Activated CD8-positive, alpha-beta T cell treated with anti-CD3 and anti-CD28 coated beads, Interleukin-2, amount 10 ng/mL, durations not matched to agents 7 days and 5 days (primary cell): ENCODE measurements around the gene ASTN1. TPM values are rescaled to one million over a fixed set of nuclear protein-coding genes. Genes with fewer than 3 reads are reported as not detected.
A peak's percentile ranks its signal among the peaks of the same experiment; 100 is the strongest.

Experiments
- ATAC-seq: fragments of 150-1000 bp; cut with Tn5 transposase; one replicate; pipeline ENCODE4 v1.10.0; 2021; ENCODE audit warnings: moderate library complexity
- CTCF ChIA-PET: fragments of 350-600 bp; sonication (Branson Sonifier 250); formaldehyde crosslinking; loops from one replicate; lab custom pipeline; 2021; ENCODE audit warnings: antibody characterized with exemption; lab: Charles Lee
- POLR2A ChIA-PET: fragments of 350-600 bp; sonication (Branson Sonifier 250); formaldehyde crosslinking; loops from one replicate; lab custom pipeline; 2021; ENCODE audit warnings: antibody characterized with exemption; lab: Charles Lee
- DNase-seq: peaks from one replicate; pipeline ENCODE4 v3.0.0-alpha.2; 2020
- H3K27ac Mint-ChIP-seq: one replicate; pipeline ENCODE4 v1.8.0; 2021; ENCODE audit warnings: mild to moderate bottlenecking, mixed read lengths
- H3K27me3 Mint-ChIP-seq: one replicate; pipeline ENCODE4 v1.8.0; 2021; ENCODE audit warnings: low read depth, mixed read lengths
- H3K36me3 Mint-ChIP-seq: one replicate; pipeline ENCODE4 v1.8.0; 2021; ENCODE audit warnings: low read depth, mixed read lengths
- H3K4me1 Mint-ChIP-seq: one replicate; pipeline ENCODE4 v1.8.0; 2021; ENCODE audit warnings: low read depth, mixed read lengths
- H3K4me3 Mint-ChIP-seq: one replicate; pipeline ENCODE4 v1.8.0; 2021; ENCODE audit warnings: mild to moderate bottlenecking, mixed read lengths
- H3K9me3 Mint-ChIP-seq: one replicate; pipeline ENCODE4 v1.8.0; 2022; ENCODE audit warnings: mixed read lengths; ENCODE audit not compliant: insufficient read depth
- total RNA-seq, 2 experiments: library from RNA; stranded (reverse); gene quantifications; one replicate each; pipeline ENCODE4 v1.2.3, GENCODE V29; 2021

Gene ASTN1
- total RNA-seq, 2 experiments from 2014 or later = not detected

- Mint-ChIP-seq H3K9me3 (no peaks in the 10 kb centered on the region), H3K27ac (no peak overlapping the region), H3K27me3 (peaks cover 11% of the 10 kb centered on the region), H3K36me3 (no peaks in the 10 kb centered on the region), H3K4me1 (peaks cover 7% of the 10 kb centered on the region), H3K4me3 (peak overlapping the region; percentile 41)
- POLR2A ChIA-PET = no interaction called here
- ATAC-seq (peak; percentile 61), DNase-seq (peak; percentile 54)
- CTCF ChIA-PET = interaction anchor here (0.7 to 1.8 kb wide), 4 partner anchors 10 to 283 kb away, joined by 3 to 10 read pairs (median 4); no protein-coding TSS in a partner anchor
These were observed 17.2 kb upstream of the ASTN1 start for GRCh38 chr1:177181631-177182291.

- H3K36me3 Mint-ChIP-seq = no peaks in the 10 kb centered on the region
- no peak overlapping the region for H3K27ac Mint-ChIP-seq
- no peaks in the 10 kb centered on the region for H3K9me3 Mint-ChIP-seq
- H3K27me3 Mint-ChIP-seq = peaks cover 11% of the 10 kb centered on the region
- POLR2A ChIA-PET = no interaction called here
- no peak for ATAC-seq
- CTCF ChIA-PET = interaction anchor here (1.0 to 1.8 kb wide), 3 partner anchors 9 to 283 kb away, joined by 4 to 10 read pairs (median 5); no protein-coding TSS in a partner anchor
- peak overlapping the region; percentile 41 for H3K4me3 Mint-ChIP-seq
- DNase-seq = no peak
- H3K4me1 Mint-ChIP-seq = peaks cover 7% of the 10 kb centered on the region
These were observed 16.7 kb upstream of the ASTN1 start for GRCh38 chr1:177181280-177181630.

- DNase-seq (no peak), ATAC-seq (no peak)
- no peaks in the 10 kb centered on the region for H3K4me1 Mint-ChIP-seq
- no peaks in the 10 kb centered on the region for H3K36me3 Mint-ChIP-seq
- no peak overlapping the region for H3K27ac Mint-ChIP-seq
- peaks cover 6% of the 10 kb centered on the region for H3K27me3 Mint-ChIP-seq
- POLR2A ChIA-PET = no interaction called here
- H3K4me3 Mint-ChIP-seq = no peak overlapping the region
- H3K9me3 Mint-ChIP-seq = no peaks in the 10 kb centered on the region
- CTCF ChIA-PET = no interaction called here
These were observed 10.6 kb upstream of the ASTN1 start for GRCh38 chr1:177174921-177175634.

- ChIA-PET POLR2A (no interaction called here), CTCF (no interaction called here)
- H3K36me3 Mint-ChIP-seq = no peaks in the 10 kb centered on the region
- H3K27ac Mint-ChIP-seq = no peak overlapping the region
- DNase-seq = no peak
- no peak for ATAC-seq
- no peaks in the 10 kb centered on the region for H3K9me3 Mint-ChIP-seq
- no peak overlapping the region for H3K4me3 Mint-ChIP-seq
- no peaks in the 10 kb centered on the region for H3K4me1 Mint-ChIP-seq
- peaks cover 6% of the 10 kb centered on the region for H3K27me3 Mint-ChIP-seq
These were observed 9.5 kb upstream of the ASTN1 start for GRCh38 chr1:177173976-177174375.

DNA sequence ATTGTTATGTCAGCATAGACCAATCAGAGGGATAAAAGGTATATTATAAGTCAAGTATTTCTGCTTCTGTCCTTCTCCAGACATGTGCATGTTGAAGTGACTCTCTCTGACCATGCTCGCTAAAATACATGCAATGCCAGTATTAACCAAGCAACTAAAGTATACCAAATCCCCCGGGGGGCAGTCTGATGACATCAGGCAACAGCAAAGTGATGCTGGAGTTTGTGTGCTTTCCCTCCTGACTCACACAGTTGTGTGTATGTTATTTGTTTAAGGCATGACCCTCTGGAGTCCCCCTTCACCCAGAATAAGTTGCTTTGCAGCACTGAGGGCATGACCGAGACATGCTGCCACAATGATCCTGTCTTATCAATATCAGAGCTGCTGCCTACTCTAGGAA is 8.4 kb upstream of the ASTN1 start:
- CTCF ChIA-PET = interaction anchor here (1.3 kb wide), 1 partner anchor 9 kb away, joined by 5 read pairs; no protein-coding TSS in a partner anchor
- Mint-ChIP-seq H3K27ac (no peak overlapping the region), H3K36me3 (no peaks in the 10 kb centered on the region), H3K27me3 (peaks cover 6% of the 10 kb centered on the region), H3K4me1 (no peaks in the 10 kb centered on the region), H3K4me3 (no peak overlapping the region), H3K9me3 (no peaks in the 10 kb centered on the region)
- no peak for DNase-seq
- POLR2A ChIA-PET = no interaction called here
- no peak for ATAC-seq

GRCh38 chr1:177172272-177172671 is 7.8 kb upstream of the ASTN1 start:
- peaks cover 6% of the 10 kb centered on the region for H3K27me3 Mint-ChIP-seq
- ATAC-seq = no peak
- CTCF ChIA-PET = interaction anchor here (1.3 kb wide), 1 partner anchor 10 kb away, joined by 5 read pairs; no protein-coding TSS in a partner anchor

GRCh38 chr1:177171536-177172123 is 7.1 kb upstream of the ASTN1 start:
- CTCF ChIA-PET = interaction anchor here (1.3 kb wide), 1 partner anchor 10 kb away, joined by 5 read pairs; no protein-coding TSS in a partner anchor
- no peak overlapping the region for H3K27ac Mint-ChIP-seq
- H3K9me3 Mint-ChIP-seq = no peaks in the 10 kb centered on the region
- no peak for ATAC-seq
- no peaks in the 10 kb centered on the region for H3K4me1 Mint-ChIP-seq
- peaks cover 6% of the 10 kb centered on the region for H3K27me3 Mint-ChIP-seq
- no peaks in the 10 kb centered on the region for H3K36me3 Mint-ChIP-seq
- H3K4me3 Mint-ChIP-seq = no peak overlapping the region
- DNase-seq = no peak
- POLR2A ChIA-PET = interaction anchor here (0.7 kb wide), 1 partner anchor 1260 kb away, joined by 3 read pairs; no protein-coding TSS in a partner anchor

More at GRCh38 chr1:177172272-177172671, 7.8 kb upstream of the ASTN1 start:
- Mint-ChIP-seq H3K9me3 (no peaks in the 10 kb centered on the region), H3K4me3 (no peak overlapping the region), H3K4me1 (no peaks in the 10 kb centered on the region), H3K36me3 (no peaks in the 10 kb centered on the region), H3K27ac (no peak overlapping the region)
- POLR2A ChIA-PET = interaction anchor here (0.7 kb wide), 1 partner anchor 1261 kb away, joined by 3 read pairs; no protein-coding TSS in a partner anchor
- DNase-seq = no peak

DNA sequence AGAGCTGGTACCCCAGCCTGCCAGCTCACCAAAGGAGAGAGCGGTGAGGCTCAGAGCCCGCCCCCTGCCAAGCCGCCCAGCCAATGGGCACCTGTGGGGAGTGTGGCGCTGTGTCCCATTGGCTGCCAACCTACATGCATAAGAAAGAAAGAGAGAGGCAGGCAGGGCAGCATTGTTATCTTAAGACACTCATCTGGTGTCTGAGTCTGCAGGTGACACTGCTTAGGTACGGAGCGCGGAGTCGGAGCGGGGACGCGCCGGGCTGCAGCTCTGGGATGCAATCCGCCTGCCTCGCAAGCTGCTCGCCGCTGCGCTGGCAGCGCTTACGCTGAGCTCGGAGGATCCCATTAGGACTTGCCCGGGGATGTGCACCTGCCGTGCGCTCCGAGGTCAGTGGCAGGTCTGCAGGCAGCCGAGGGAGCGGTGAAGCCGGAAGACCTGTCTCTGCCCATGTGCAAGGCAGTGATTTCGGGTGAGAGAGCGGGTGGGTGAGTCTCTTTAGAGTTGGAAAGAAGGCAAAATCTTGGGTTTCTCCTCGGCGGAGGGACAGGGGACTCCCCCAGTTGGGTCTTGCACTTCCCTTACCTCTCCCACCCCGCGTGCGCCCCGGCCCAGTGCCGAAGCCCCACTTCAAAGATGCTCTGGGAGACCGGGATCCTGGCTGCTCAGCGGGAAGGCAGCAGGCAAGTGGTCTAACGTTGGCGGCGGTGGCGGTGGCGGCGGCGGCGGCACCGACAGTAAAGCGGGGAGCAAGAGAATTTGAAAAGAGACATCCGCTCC is 6.4 kb upstream of the ASTN1 start, which contains the start of gene BRINP2:
BRINP2 (plus strand) TSS at position 203 of the 780 bp plus-strand sequence. CDS start 58,919 bp downstream, outside the sequence.
- H3K27ac Mint-ChIP-seq = no peak within 1 kb of the TSS

GRCh38 chr1:177165069-177165439 is 542 bp upstream of the ASTN1 start:
- Mint-ChIP-seq H3K27ac (no peak overlapping the region), H3K36me3 (no peaks in the 10 kb centered on the region), H3K4me3 (no peak overlapping the region), H3K27me3 (peaks cover 19% of the 10 kb centered on the region), H3K4me1 (peaks cover 1% of the 10 kb centered on the region), H3K9me3 (no peaks in the 10 kb centered on the region)
- ChIA-PET POLR2A (no interaction called here), CTCF (no interaction called here)
- ATAC-seq = no peak
- DNase-seq = no peak

More for the DNA sequence above, 6.4 kb upstream of the ASTN1 start, which contains the start of gene BRINP2:
- ATAC-seq = no peak
- POLR2A ChIA-PET = no interaction called here
- H3K9me3 Mint-ChIP-seq = no peaks in the 10 kb centered on the region
- no peaks in the 10 kb centered on the region for H3K4me1 Mint-ChIP-seq
- H3K27me3 Mint-ChIP-seq = peaks cover 6% of the 10 kb centered on the region
- DNase-seq = no peak
- H3K4me3 Mint-ChIP-seq = no peak within 1 kb of the TSS
- no peaks in the 10 kb centered on the region for H3K36me3 Mint-ChIP-seq
- CTCF ChIA-PET = no interaction called here

DNA sequence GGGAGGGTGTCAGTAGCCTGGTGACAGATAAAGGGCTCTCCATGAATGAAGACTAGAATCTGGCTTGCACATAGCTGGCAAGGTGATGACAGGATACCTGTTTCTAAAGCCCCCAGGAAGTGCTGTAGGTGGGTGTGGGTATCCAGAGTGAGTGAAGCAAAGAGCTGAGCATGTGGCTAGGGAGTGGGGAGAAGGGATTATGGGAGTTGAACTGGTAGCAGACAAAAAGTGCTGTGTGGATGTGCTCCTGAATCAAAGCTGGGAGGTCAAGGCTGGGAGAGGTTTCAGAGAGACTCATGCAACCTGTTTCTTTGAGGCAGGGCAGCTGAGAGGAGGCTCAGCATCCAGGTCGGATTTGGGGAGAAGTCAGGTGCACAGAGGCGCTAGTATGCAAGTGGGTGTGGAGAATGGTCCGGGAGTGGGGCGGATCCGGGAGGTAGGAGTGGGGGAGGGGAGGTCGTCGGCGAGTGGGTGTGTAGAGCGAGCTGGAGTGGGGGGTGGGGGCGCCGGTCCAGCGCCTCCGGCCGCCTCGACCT is 600 bp downstream of the ASTN1 start:
- DNase-seq = no peak
- Mint-ChIP-seq H3K4me3 (no peak overlapping the region), H3K36me3 (no peaks in the 10 kb centered on the region), H3K9me3 (no peaks in the 10 kb centered on the region), H3K27ac (no peak overlapping the region), H3K4me1 (peaks cover 1% of the 10 kb centered on the region), H3K27me3 (peaks cover 19% of the 10 kb centered on the region)
- CTCF ChIA-PET = no interaction called here
- POLR2A ChIA-PET = no interaction called here
- no peak for ATAC-seq

DNA sequence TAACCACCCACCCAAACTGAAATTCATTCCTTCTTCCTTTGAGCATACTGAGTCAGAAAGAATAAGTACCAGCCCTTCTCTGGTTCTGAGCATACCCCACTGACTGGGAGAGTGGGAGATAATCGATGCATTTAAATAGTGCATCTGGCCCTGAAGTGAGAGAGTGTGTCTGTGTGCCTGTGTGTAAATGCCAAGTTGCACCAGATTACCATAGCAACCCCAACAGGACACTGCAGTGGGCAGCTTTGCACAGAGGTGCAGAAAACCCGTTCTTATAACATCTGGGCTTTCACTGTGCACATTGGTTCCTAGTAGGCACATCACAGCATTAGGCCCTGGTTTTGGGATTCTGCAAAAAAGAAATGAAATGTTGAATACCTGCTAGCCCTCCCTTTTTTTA is 2.3 kb downstream of the ASTN1 start:
- Mint-ChIP-seq H3K9me3 (no peaks in the 10 kb centered on the region), H3K36me3 (no peaks in the 10 kb centered on the region), H3K4me3 (no peak overlapping the region), H3K27ac (no peak overlapping the region), H3K27me3 (peaks cover 19% of the 10 kb centered on the region), H3K4me1 (peaks cover 1% of the 10 kb centered on the region)
- DNase-seq = no peak
- CTCF ChIA-PET = no interaction called here
- POLR2A ChIA-PET = no interaction called here
- ATAC-seq = no peak
